D721Med (cell line): ENCODE data around the gene TYW3.

Source experiments
- DNase-seq: peaks from one replicate; pipeline ENCODE4 v3.0.0; 2011; ENCODE audit warnings: low spot score; ENCODE audit not compliant: insufficient read length
- FAIRE-seq: peaks from 2 replicates; lab custom pipeline; 2011; peaks lifted over from hg19 to GRCh38; lab: Jason Lieb, UNC
- CTCF ChIP-seq: IDR thresholded peaks from 2 replicates; pipeline ENCODE4 v1.5.1; 2012; ENCODE audit warnings: mild to moderate bottlenecking, control low read depth; ENCODE audit not compliant: insufficient read depth; ENCODE audit errors: missing control alignments

Gene TYW3

GRCh38 chr1:74790453-74790852 lies 57.5 kb downstream of the TYW3 start:
- no peak for FAIRE-seq
- no peak for DNase-seq
- TF ChIP-seq CTCF: no peak

GRCh38 chr1:74791491-74791890 lies 58.5 kb downstream of the TYW3 start:
- no peak for DNase-seq
- no peak for TF ChIP-seq CTCF
- no peak for FAIRE-seq

- no peak for FAIRE-seq
- TF ChIP-seq CTCF: no peak
- no peak for DNase-seq
Measured at GRCh38 chr1:74799119-74799657, 66.2 kb downstream of the TYW3 start.

- TF ChIP-seq CTCF: no peak
Measured at GRCh38 chr1:74811436-74812179, 78.7 kb downstream of the TYW3 start.

GRCh38 chr1:74812180-74812541 lies 79.2 kb downstream of the TYW3 start:
- DNase-seq (no peak), FAIRE-seq (peak; percentile 46)
- no peak for TF ChIP-seq CTCF

More at GRCh38 chr1:74811436-74812179, 78.7 kb downstream of the TYW3 start:
- DNase-seq (no peak), FAIRE-seq (peak; percentile 84)
